Liver (tissue), 9 donors: ENCODE measurements around the gene LYRM4. TPM values are rescaled to one million over a fixed set of nuclear protein-coding genes. Genes with fewer than 3 reads are reported as not detected.

Experiments
- DNase-seq: peaks from one replicate; pipeline ENCODE4 v3.0.0-alpha.2; 2017; ENCODE audit warnings: low spot score
- H3K27ac ChIP-seq, 2 donors: one replicate each; pipeline ENCODE4 v1.7.0; 2013; ENCODE audit warnings: inconsistent platforms in 2 of 2, low read length in 2 of 2, control low read depth in 1 of 2, low read depth in 1 of 2, mild to moderate bottlenecking in 1 of 2
- H3K27me3 ChIP-seq, 4 donors: one replicate each; pipeline versions ENCODE4 v1.6.1 to v1.7.0; 2013; ENCODE audit warnings: low read length in 3 of 4, inconsistent platforms in 1 of 4, mild to moderate bottlenecking in 1 of 4, moderate library complexity in 1 of 4; ENCODE audit not compliant: control insufficient read depth in 4 of 4, insufficient read depth in 4 of 4
- H3K36me3 ChIP-seq, 4 donors: one replicate each; pipeline versions ENCODE4 v1.6.1 to v1.7.0; 2013; ENCODE audit warnings: low read length in 3 of 4, mild to moderate bottlenecking in 3 of 4, low read depth in 1 of 4, moderate library complexity in 1 of 4; ENCODE audit not compliant: control insufficient read depth in 4 of 4, insufficient read depth in 3 of 4
- H3K4me1 ChIP-seq, 4 donors: one replicate each; pipeline versions ENCODE4 v1.6.1 to v1.7.0; 2013; ENCODE audit warnings: low read length in 3 of 4, mild to moderate bottlenecking in 3 of 4, moderate library complexity in 1 of 4; ENCODE audit not compliant: control insufficient read depth in 4 of 4, insufficient read depth in 4 of 4
- H3K4me3 ChIP-seq, 3 donors: one replicate each; pipeline versions ENCODE4 v1.6.1 to v1.7.0; 2013; ENCODE audit warnings: low read length in 3 of 3, control low read depth in 1 of 3, low read depth in 1 of 3, mild to moderate bottlenecking in 1 of 3
- H3K9ac ChIP-seq, 2 donors: one replicate each; pipeline ENCODE4 v1.7.0; 2013; ENCODE audit warnings: low read length in 2 of 2, mild to moderate bottlenecking in 2 of 2, moderate library complexity in 2 of 2, control low read depth in 1 of 2, low read depth in 1 of 2
- H3K9me3 ChIP-seq, 4 donors: one replicate each; pipeline versions ENCODE4 v1.6.1 to v1.7.0; 2013; ENCODE audit warnings: low read length in 3 of 4; ENCODE audit not compliant: control insufficient read depth in 4 of 4
- FOXA2 ChIP-seq: IDR thresholded peaks from 2 replicates; pipeline ENCODE4 v1.6.1; 2016; ENCODE audit warnings: antibody characterized with exemption
- JUND ChIP-seq, 2 donors: IDR thresholded peaks; 2 replicates each; pipeline ENCODE4 v1.6.1; 2016; ENCODE audit warnings: antibody characterized with exemption in 2 of 2
- NR2F2 ChIP-seq: IDR thresholded peaks from 2 replicates; pipeline ENCODE4 v1.6.1; 2016; ENCODE audit warnings: antibody characterized with exemption
- RAD21 ChIP-seq, 2 donors: IDR thresholded peaks; 2 replicates each; pipeline ENCODE4 v1.6.1; 2016; ENCODE audit warnings: antibody characterized with exemption in 2 of 2, mild to moderate bottlenecking in 2 of 2
- RXRA ChIP-seq, 2 donors: IDR thresholded peaks; 2 replicates each; pipeline ENCODE4 v1.6.1; 2017 to 2018; ENCODE audit warnings: antibody characterized with exemption in 2 of 2, mild to moderate bottlenecking in 1 of 2
- YY1 ChIP-seq: IDR thresholded peaks from 2 replicates; pipeline ENCODE4 v1.6.1; 2016; ENCODE audit warnings: antibody characterized with exemption, mild to moderate bottlenecking
- WGBS: extraction: QIAGEN DNeasy Blood & Tissue Kit; methylation state at CpG from one replicate; pipeline ENCODE4 v1.1.7; 2013; 5-methylcytosine and 5-hydroxymethylcytosine counted together
- polyA plus RNA-seq, 2 donors: library from polyadenylated mRNA; stranded (reverse) in 1 of 2; unstranded in 1 of 2; fragments of 200-250 nt in 1 of 2; fragments of >200 nt in 1 of 2; fragmentation: Nextera tagmentation in 1 of 2; extraction: Ambion mirVana in 1 of 2; gene quantifications; one replicate each; pipeline versions ENCODE4 v1.2.1 to v1.2.3, GENCODE V29; 2013 to 2015
- total RNA-seq, 2 donors: library from RNA; depleted of rRNA; stranded (reverse); fragments of >200 nt; gene quantifications; one replicate each; pipeline ENCODE4 v1.2.3, GENCODE V29; 2014
- TF ChIP-seq, protein P1 (sequence below): IDR thresholded peaks from 2 replicates; pipeline ENCODE4 v1.6.1; 2016; ENCODE audit warnings: antibody characterized with exemption, mild to moderate bottlenecking
- donor health status: healthy.
- donor health status: healthy.
- donor health status: healthy.
- donor health status: healthy.
- donor health status: healthy.

The LYRM4 gene
- total and polyA plus RNA-seq, 4 donors = 4.4 to 13.1 (median 6.5) TPM

DNA sequence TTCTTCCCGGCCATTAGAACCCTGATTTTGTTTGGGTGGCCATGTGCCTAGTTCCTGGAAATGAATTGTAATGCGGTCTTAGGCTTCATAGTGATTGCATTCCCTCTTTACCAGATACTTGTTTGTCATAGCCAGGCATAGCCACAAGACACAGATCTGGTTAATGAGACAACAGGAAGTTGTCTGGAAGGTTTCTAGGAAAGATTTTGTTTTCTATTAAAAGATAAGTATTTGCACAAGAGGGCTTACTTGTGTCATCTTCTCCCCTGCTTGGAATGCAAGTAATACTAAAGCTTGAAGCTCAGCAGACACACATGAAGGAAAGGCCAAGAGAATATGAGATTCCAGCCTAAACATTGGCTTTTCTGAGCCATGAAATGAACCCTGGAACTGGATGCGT is 13.5 kb upstream of the LYRM4 start:
- no peak for DNase-seq
- Histone ChIP-seq H3K4me1 (no peaks in the 10 kb centered on the region), H3K27me3 (no peaks in the 10 kb centered on the region), H3K9me3 (no peaks in the 10 kb centered on the region), H3K27ac (no peak overlapping the region), H3K4me3 (no peak overlapping the region), H3K36me3 (no peaks in the 10 kb centered on the region), H3K9ac (no peak overlapping the region)
- 90% methylated on average over 3 of the region's 3 CpGs for WGBS
- TF ChIP-seq YY1 (no peak), FOXA2 (no peak)
- TF ChIP-seq, protein P1, sequence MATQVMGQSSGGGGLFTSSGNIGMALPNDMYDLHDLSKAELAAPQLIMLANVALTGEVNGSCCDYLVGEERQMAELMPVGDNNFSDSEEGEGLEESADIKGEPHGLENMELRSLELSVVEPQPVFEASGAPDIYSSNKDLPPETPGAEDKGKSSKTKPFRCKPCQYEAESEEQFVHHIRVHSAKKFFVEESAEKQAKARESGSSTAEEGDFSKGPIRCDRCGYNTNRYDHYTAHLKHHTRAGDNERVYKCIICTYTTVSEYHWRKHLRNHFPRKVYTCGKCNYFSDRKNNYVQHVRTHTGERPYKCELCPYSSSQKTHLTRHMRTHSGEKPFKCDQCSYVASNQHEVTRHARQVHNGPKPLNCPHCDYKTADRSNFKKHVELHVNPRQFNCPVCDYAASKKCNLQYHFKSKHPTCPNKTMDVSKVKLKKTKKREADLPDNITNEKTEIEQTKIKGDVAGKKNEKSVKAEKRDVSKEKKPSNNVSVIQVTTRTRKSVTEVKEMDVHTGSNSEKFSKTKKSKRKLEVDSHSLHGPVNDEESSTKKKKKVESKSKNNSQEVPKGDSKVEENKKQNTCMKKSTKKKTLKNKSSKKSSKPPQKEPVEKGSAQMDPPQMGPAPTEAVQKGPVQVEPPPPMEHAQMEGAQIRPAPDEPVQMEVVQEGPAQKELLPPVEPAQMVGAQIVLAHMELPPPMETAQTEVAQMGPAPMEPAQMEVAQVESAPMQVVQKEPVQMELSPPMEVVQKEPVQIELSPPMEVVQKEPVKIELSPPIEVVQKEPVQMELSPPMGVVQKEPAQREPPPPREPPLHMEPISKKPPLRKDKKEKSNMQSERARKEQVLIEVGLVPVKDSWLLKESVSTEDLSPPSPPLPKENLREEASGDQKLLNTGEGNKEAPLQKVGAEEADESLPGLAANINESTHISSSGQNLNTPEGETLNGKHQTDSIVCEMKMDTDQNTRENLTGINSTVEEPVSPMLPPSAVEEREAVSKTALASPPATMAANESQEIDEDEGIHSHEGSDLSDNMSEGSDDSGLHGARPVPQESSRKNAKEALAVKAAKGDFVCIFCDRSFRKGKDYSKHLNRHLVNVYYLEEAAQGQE = no peak

GRCh38 chr6:5271926-5272325 is 11.2 kb upstream of the LYRM4 start:
- Histone ChIP-seq H3K27me3 (no peaks in the 10 kb centered on the region), H3K4me1 (no peaks in the 10 kb centered on the region), H3K27ac (no peak overlapping the region), H3K4me3 (no peak overlapping the region), H3K9ac (no peak overlapping the region), H3K36me3 (no peaks in the 10 kb centered on the region), H3K9me3 (no peaks in the 10 kb centered on the region)
- DNase-seq = no peak
- 96% methylated on average over 6 of the region's 6 CpGs for WGBS
- TF ChIP-seq YY1 (no peak), RAD21 (IDR thresholded peaks at IDR 0.05) (no peak), RXRA (IDR thresholded peaks at IDR 0.05) (no peak)
- TF ChIP-seq, protein P1 = no peak

- no peak for TF ChIP-seq JUND (IDR thresholded peaks at IDR 0.05)
- no peak for TF ChIP-seq NR2F2
- no peaks in the 10 kb centered on the region for H3K9me3 ChIP-seq
- H3K36me3 ChIP-seq = no peaks in the 10 kb centered on the region
- WGBS = 69% methylated on average over 5 of the region's 5 CpGs
- no peak overlapping the region for H3K9ac ChIP-seq
- H3K27ac ChIP-seq = no peak overlapping the region
- H3K27me3 ChIP-seq = no peaks in the 10 kb centered on the region
- DNase-seq = no peak
- peaks cover 0 to 7% (median 0%) of the 10 kb centered on the region in 4 donors for H3K4me1 ChIP-seq
- no peak overlapping the region for H3K4me3 ChIP-seq
Measured at GRCh38 chr6:5270093-5270680, 9.4 kb upstream of the LYRM4 start.
